HG03460 (cell line): ENCODE measurements around the gene CD300E.

Source experiments
- ATAC-seq: cut with Tn5 transposase; IDR thresholded peaks from one replicate; pipeline ENCODE4 v1.9.1; 2021; ENCODE audit not compliant: unreplicated experiment

CD300E gene

GRCh38 chr17:74623693-74624093 lies at the start of gene CD300E:
CD300E (minus strand) TSS chr17:74623738; CDS start chr17:74623621, 117 bp downstream.
- ATAC-seq, result no peak

GRCh38 chr17:74671031-74671771 lies 47.7 kb upstream of the CD300E start:
- no peak for ATAC-seq

GRCh38 chr17:74670329-74670728 lies 46.8 kb upstream of the CD300E start:
- ATAC-seq, result no peak

- no peak for ATAC-seq
These were observed 40.0 kb upstream of the CD300E start for GRCh38 chr17:74663561-74663960.

GRCh38 chr17:74659889-74660288 lies 36.4 kb upstream of the CD300E start:
- no peak for ATAC-seq

- no peak for ATAC-seq
These were observed 35.1 kb upstream of the CD300E start for GRCh38 chr17:74658620-74659019.

- ATAC-seq, result no peak
These were observed 31.2 kb upstream of the CD300E start for GRCh38 chr17:74654742-74655141.

GRCh38 chr17:74652020-74652419 lies 28.5 kb upstream of the CD300E start:
- no peak for ATAC-seq

- no peak for ATAC-seq
These were observed 26.4 kb upstream of the CD300E start for GRCh38 chr17:74649909-74650308.

GRCh38 chr17:74647871-74648672 lies 24.5 kb upstream of the CD300E start:
- no peak for ATAC-seq

- ATAC-seq, result no peak
These were observed 22.7 kb upstream of the CD300E start for GRCh38 chr17:74646231-74646630.

- ATAC-seq, result no peak
These were observed 21.5 kb upstream of the CD300E start for GRCh38 chr17:74645010-74645409.

GRCh38 chr17:74644419-74644818 lies 20.9 kb upstream of the CD300E start:
- no peak for ATAC-seq

GRCh38 chr17:74643826-74644225 lies 20.3 kb upstream of the CD300E start:
- no peak for ATAC-seq

- no peak for ATAC-seq
These were observed 19.5 kb upstream of the CD300E start for GRCh38 chr17:74642995-74643394.

GRCh38 chr17:74642556-74642955 lies 19.0 kb upstream of the CD300E start:
- ATAC-seq, result no peak

- no peak for ATAC-seq
These were observed 18.4 kb upstream of the CD300E start for GRCh38 chr17:74641958-74642298.

GRCh38 chr17:74641224-74641957 lies 17.9 kb upstream of the CD300E start:
- ATAC-seq, result no peak

GRCh38 chr17:74639704-74640151 lies 16.2 kb upstream of the CD300E start:
- ATAC-seq, result no peak

GRCh38 chr17:74637926-74638325 lies 14.4 kb upstream of the CD300E start:
- ATAC-seq, result no peak

- no peak for ATAC-seq
These were observed 13.7 kb upstream of the CD300E start for GRCh38 chr17:74637265-74637664.
